ENCODE data around the gene VPS13D. TPM values are rescaled to one million over a fixed set of nuclear protein-coding genes. Genes with fewer than 3 reads are reported as not detected.

Gene VPS13D
- total and polyA plus RNA-seq, 2 experiments from 2014 or later: 10.7 to 34.9 TPM

GRCh38 chr1:12372761-12373160 is 142.9 kb downstream of the VPS13D start:
- no peak overlapping the region for H3K27ac Mint-ChIP-seq
- Histone ChIP-seq H3K27me3 (ENCODE audit: insufficient read depth) (no peaks in the 10 kb centered on the region), H3K36me3 (ENCODE audit: insufficient read depth) (peaks cover 3% of the 10 kb centered on the region; the same call in 1 of the 2 replicates), H3F3A (replicated peaks; ENCODE audit: low read depth) (no peaks in the 10 kb centered on the region), H3K4me3 (no peak overlapping the region), H3K9me2 (ENCODE audit: insufficient read depth) (no peaks in the 10 kb centered on the region), H3K4me1 (ENCODE audit: insufficient read depth) (peaks cover 7% of the 10 kb centered on the region; the same call in 1 of the 2 replicates), H3K27ac (ENCODE audit: low read depth) (no peak overlapping the region), H3K79me2 (replicated peaks; ENCODE audit: insufficient read depth) (no peaks in the 10 kb centered on the region), H4K20me1 (replicated peaks; ENCODE audit: insufficient read depth) (peaks cover 2% of the 10 kb centered on the region; the same call in 1 of the 2 replicates), H2AFZ (no peak overlapping the region), H3K4me2 (no peak overlapping the region)
- no peak for TF ChIP-seq NANOG (IDR thresholded peaks at IDR 0.05; ENCODE audit: borderline replicate concordance)
- TF ChIP-seq ZNF331 (CRISPR knock-in tag; IDR thresholded peaks at IDR 0.05; ENCODE audit: low read depth): no peak
- no peak for TF ChIP-seq EZH2phosphoT487 (IDR thresholded peaks at IDR 0.05; ENCODE audit: unreplicated experiment)
- no peak for TF ChIP-seq CTCF (conservative IDR thresholded peaks at IDR 0.05; ENCODE audit: low read depth in 2 of 2)
- no peak for TF ChIP-seq ZNF462 (CRISPR knock-in tag; IDR thresholded peaks at IDR 0.05)
- no peak for TF ChIP-seq REST (IDR thresholded peaks at IDR 0.05; ENCODE audit: unreplicated experiment)
- TF ChIP-seq JUNB (IDR thresholded peaks at IDR 0.05; ENCODE audit: unreplicated experiment): no peak
- TF ChIP-seq CREB1 (CRISPR knock-in tag; IDR thresholded peaks at IDR 0.05; ENCODE audit: low read depth): no peak
- TF ChIP-seq EZH2 (IDR thresholded peaks at IDR 0.05; ENCODE audit: low read depth, unreplicated experiment): no peak
- TF ChIP-seq ETS1 (IDR thresholded peaks at IDR 0.05): no peak
- TF ChIP-seq POLR2AphosphoS5 (IDR thresholded peaks at IDR 0.05; ENCODE audit: low read depth): no peak
- TF ChIP-seq STAT1 (IDR thresholded peaks at IDR 0.05; ENCODE audit: unreplicated experiment): no peak
- no peak for TF ChIP-seq ZNF114 (CRISPR knock-in tag; IDR thresholded peaks at IDR 0.05)
- H3K36me3 Mint-ChIP-seq (ENCODE audit: low read depth): peaks cover 1% of the 10 kb centered on the region; the same call in 1 of the 3 replicates
- H3K9me3 Mint-ChIP-seq: no peaks in the 10 kb centered on the region
- no peaks in the 10 kb centered on the region for H3K4me1 Mint-ChIP-seq
- no peak overlapping the region for H3K4me3 Mint-ChIP-seq
- ATAC-seq: no peak
- DNase-seq (ENCODE audit: low spot score): no peak
- H3K27me3 Mint-ChIP-seq (ENCODE audit: insufficient read depth, low read depth, poor library complexity): no peaks in the 10 kb centered on the region

Data from GM23338 (cell line).